ENCODE results near the gene UBR1. TPM values are rescaled to one million over a fixed set of nuclear protein-coding genes. Genes with fewer than 3 reads are reported as not detected.

UBR1 gene
- total RNA-seq, 4 donors from 2014 or later: 21.3 to 40.7 (median 28.7) TPM

- H3K4me1 ChIP-seq: peaks cover 6 to 9% (median 8%) of the 10 kb centered on the region in 4 donors
- intact Hi-C loops (cut with DNase I): loop anchor here (10.0 kb wide), 1 partner anchor 64 kb away; no protein-coding TSS in a partner anchor
- no peak for TF ChIP-seq EP300 (IDR thresholded peaks at IDR 0.05)
- no peak for TF ChIP-seq POLR2AphosphoS5 (IDR thresholded peaks at IDR 0.05)
- TF ChIP-seq POLR2A (IDR thresholded peaks at IDR 0.05; ENCODE audit: low read depth): no peak
- no peak for TF ChIP-seq CTCF (IDR thresholded peaks at IDR 0.05)
- H3K27ac ChIP-seq (replicated peaks in 1 of 4): peak overlapping the region in 3 of 4 donors; percentile 6 to 39 (median 24)
- WGBS: 76% methylated on average over 4 of the region's 4 CpGs
- no peaks in the 10 kb centered on the region for H3K27me3 ChIP-seq
- H3K9me3 ChIP-seq: no peaks in the 10 kb centered on the region
- no peak for DNase-seq (ENCODE audit: extremely low spot score)
- peaks cover 20 to 77% (median 45%) of the 10 kb centered on the region in 4 donors for H3K36me3 ChIP-seq
- H3K4me3 ChIP-seq: no peak overlapping the region
Measured at GRCh38 chr15:42999201-42999779, 106.5 kb downstream of the UBR1 start.

GRCh38 chr15:42996871-42997270 lies 109.0 kb downstream of the UBR1 start:
- H3K27me3 ChIP-seq: no peaks in the 10 kb centered on the region
- intact Hi-C loops (cut with DNase I): loop anchor here (10.0 kb wide), 1 partner anchor 62 kb away; no protein-coding TSS in a partner anchor
- no peak overlapping the region for H3K4me3 ChIP-seq
- WGBS: 95% methylated on average over 7 of the region's 7 CpGs
- TF ChIP-seq POLR2AphosphoS5 (IDR thresholded peaks at IDR 0.05) (no peak), POLR2A (IDR thresholded peaks at IDR 0.05; ENCODE audit: low read depth) (no peak), EP300 (IDR thresholded peaks at IDR 0.05) (no peak), CTCF (IDR thresholded peaks at IDR 0.05) (no peak)
- H3K4me1 ChIP-seq: peaks cover 6 to 21% (median 13%) of the 10 kb centered on the region in 4 donors
- DNase-seq (ENCODE audit: extremely low spot score): no peak
- no peaks in the 10 kb centered on the region for H3K9me3 ChIP-seq
- H3K27ac ChIP-seq (replicated peaks in 1 of 4): no peak overlapping the region
- peaks cover 0 to 59% (median 23%) of the 10 kb centered on the region in 4 donors for H3K36me3 ChIP-seq

GRCh38 chr15:42994546-42994945 lies 111.3 kb downstream of the UBR1 start:
- Histone ChIP-seq H3K27ac (replicated peaks in 1 of 4) (no peak overlapping the region), H3K9me3 (no peaks in the 10 kb centered on the region), H3K27me3 (no peaks in the 10 kb centered on the region), H3K4me3 (no peak overlapping the region), H3K36me3 (peaks cover 0 to 62% (median 29%) of the 10 kb centered on the region in 4 donors), H3K4me1 (peaks cover 6 to 18% (median 12%) of the 10 kb centered on the region in 4 donors)
- WGBS: 95% methylated on average over 2 of the region's 2 CpGs
- TF ChIP-seq CTCF (IDR thresholded peaks at IDR 0.05): no peak
- TF ChIP-seq EP300 (IDR thresholded peaks at IDR 0.05): no peak
- no peak for TF ChIP-seq POLR2AphosphoS5 (IDR thresholded peaks at IDR 0.05)
- no peak for TF ChIP-seq POLR2A (IDR thresholded peaks at IDR 0.05; ENCODE audit: low read depth)
- DNase-seq (ENCODE audit: extremely low spot score): no peak
- intact Hi-C loops (cut with DNase I): loop anchor here (10.0 kb wide), 1 partner anchor 60 kb away; no protein-coding TSS in a partner anchor

GRCh38 chr15:42992626-42993025 lies 113.2 kb downstream of the UBR1 start:
- WGBS: 63% methylated on average over 3 of the region's 3 CpGs
- intact Hi-C loops (cut with DNase I): loop anchor here (10.0 kb wide), 1 partner anchor 58 kb away; no protein-coding TSS in a partner anchor
- H3K4me3 ChIP-seq: no peak overlapping the region
- no peak overlapping the region for H3K27ac ChIP-seq (replicated peaks in 1 of 4)
- H3K9me3 ChIP-seq: no peaks in the 10 kb centered on the region
- H3K36me3 ChIP-seq: peaks cover 0 to 67% (median 35%) of the 10 kb centered on the region in 4 donors
- H3K27me3 ChIP-seq: no peaks in the 10 kb centered on the region
- DNase-seq (ENCODE audit: extremely low spot score): no peak
- peaks cover 0 to 12% (median 4%) of the 10 kb centered on the region in 4 donors for H3K4me1 ChIP-seq
- TF ChIP-seq POLR2A (IDR thresholded peaks at IDR 0.05; ENCODE audit: low read depth): no peak
- no peak for TF ChIP-seq EP300 (IDR thresholded peaks at IDR 0.05)
- no peak for TF ChIP-seq CTCF (IDR thresholded peaks at IDR 0.05)
- TF ChIP-seq POLR2AphosphoS5 (IDR thresholded peaks at IDR 0.05): no peak
